NOMO-1 treated with DMSO at 0.1 percent for 48 hours (cell line): ENCODE data around the gene HECW1.
"Not testable (repeated sequence)": the region's sequence is repeated elsewhere in the genome, so short reads cannot be mapped to it uniquely, and the experiment has no call there.

Experiments
- DNase-seq: peaks from one replicate; lab custom pipeline; 2025; ENCODE audit not compliant: unreplicated experiment; lab: John Stamatoyannopoulos, UW

HECW1 gene

DNA sequence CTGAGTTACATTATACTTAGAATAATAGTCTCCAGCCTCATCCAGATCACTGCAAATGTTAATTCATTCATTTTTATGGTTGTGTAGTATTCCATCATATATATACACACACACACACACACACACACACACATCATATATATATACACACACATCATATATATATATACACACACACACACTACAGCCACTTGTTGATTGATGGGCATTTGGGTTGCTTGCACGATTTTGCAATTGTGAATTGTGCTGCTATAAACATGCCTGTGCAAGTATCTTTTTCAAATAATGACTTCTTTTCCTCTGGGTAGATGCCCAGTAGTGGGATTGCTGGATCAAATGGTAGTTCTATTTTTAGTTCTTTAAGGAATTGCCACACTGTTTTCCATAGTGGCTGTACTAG lies 233.2 kb downstream of the HECW1 start:
- DNase-seq: not testable (repeated sequence)

GRCh38 chr7:43351683-43352082 lies 239.2 kb downstream of the HECW1 start:
- DNase-seq: no peak

DNA sequence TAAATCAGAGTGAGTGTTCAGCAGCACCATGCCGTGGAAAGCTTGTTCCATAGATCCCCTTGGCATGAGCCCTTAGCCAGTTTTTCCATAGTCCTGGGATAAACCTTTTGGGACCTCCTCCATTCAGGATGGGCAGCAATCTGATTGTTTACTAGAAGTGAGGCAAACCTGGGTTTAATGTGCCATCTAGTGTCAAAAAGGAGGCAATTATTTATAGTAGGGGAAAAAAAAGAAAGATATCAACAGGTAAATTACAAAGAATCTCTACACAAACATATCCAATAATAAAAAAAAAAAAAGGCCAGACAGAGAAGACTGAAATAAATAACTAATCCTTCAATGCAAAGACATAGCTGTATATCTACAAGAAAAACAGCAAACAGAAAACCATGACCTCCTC lies 241.5 kb downstream of the HECW1 start:
- no peak for DNase-seq

- DNase-seq: no peak
Observed at GRCh38 chr7:43362652-43363034, 250.2 kb downstream of the HECW1 start.

DNA sequence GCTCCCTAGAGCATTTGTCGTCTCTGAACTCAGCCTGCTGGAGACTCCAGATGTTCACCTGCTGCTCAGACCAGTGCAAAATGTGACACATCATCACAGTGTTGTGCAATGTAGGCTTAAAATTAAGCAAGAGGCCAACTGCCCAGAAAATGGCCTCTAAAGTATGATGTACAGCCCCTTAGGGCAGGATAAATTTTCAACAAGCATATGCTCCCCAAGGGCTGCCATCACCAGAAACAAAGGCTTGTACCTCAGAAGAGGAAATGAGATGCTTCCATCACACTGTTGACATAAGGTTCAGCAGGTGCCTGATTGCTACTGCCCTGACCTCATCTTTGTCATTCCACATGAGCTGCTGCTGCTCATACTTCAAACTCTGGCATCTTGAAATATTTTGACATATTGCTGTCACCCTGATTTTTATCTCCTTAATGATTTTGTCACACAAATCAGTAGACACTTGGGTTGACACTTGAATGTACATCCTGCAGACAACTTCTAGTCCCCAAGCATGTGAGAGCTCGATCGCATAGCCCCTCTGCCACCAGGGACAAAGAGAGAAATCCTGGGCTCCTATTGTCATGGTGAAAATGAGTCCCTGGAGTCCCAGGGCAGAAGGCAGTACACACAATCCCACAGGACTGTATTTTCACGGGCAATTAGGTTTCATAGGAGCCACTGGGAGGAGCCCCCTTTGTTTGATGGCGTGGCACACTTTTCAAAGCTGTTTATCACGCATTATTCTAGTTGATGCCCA lies 250.8 kb downstream of the HECW1 start:
- peak; percentile 12 for DNase-seq

DNA sequence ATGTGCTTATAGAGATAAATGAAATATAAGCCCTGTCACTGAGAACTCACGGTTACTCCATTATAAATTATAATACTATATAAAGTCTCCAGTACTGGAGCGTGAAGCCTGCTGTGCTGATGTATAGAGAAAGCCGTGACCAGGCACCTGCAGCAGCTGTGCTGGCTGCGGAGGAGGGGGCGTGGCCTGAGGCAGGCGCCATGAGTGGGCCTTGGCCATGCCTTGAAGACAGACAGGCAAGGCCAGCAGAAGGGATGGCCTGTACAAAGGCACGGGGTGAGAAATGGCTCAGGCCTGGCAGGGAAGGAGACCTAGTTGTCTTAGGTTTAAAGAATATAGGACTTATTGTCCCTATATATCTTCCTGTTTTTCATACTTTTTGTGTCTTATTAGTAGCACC lies 251.9 kb downstream of the HECW1 start:
- DNase-seq: no peak

DNA sequence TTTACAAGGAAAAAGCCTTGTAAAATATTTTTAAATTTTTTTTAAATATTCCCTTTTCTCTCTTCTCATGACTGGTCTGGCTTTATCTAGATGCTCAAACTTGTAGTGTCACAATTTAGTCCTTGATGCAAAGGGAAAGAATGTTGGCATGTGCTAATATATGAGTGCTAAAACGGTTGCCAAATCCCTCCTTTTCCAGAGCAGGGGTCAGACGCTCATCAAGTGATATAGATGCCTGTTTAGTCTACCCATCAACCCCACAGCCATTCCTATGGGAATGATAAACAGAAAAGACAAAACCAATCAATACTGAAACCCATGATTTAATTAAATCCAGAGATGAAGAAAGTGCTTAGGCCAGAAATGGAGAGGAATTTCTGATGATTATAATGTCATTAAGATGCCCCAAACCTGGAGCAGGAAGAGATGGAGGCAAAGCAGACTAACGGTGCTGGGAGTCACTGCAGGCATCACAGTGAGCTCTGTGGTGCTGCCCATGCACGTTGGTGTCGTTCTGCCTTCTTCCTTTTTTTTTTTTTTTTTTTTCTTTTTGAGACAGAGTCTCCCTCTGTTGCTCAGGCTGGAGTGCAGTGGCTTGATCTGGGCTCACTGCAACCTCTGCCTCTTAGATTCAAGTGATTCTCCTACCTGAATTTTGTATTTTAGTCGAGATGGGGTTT lies 260.4 kb downstream of the HECW1 start:
- DNase-seq: no peak

DNA sequence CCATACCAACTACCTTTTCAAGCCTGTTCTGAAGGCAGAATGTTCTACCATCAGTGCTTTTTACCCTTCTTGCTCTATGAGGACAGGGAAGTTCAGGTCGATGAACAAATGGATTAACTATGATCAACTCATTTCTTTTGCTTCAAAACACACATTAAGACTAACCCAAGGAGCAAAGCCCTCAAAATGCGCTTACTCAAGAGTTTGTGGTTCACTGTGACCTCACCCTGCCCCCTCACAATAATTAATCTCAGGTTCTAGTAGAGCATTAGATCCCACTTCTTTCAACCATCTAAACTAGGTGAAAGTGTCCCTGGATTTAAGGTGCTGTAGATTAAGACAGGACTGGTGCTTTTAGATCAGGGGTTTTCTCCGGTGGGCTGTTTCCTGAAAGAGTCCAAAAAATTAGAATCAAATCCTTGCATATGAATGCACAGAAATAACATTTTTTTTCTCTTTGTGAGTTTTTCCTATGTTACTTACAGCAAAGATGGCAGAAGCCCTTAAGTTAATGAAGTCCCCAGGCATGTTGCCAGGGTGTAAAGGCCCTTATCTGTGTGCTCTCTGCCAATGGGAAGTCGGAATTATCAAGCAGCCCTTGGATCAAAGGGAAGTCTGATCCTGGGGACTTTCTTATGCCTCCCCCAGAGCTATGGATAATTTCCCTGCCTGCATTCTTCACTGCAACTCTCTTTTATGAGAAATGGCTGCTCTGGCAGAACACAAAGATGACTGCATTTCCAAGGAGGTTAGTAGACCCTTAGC lies 264.9 kb downstream of the HECW1 start:
- DNase-seq: no peak

DNA sequence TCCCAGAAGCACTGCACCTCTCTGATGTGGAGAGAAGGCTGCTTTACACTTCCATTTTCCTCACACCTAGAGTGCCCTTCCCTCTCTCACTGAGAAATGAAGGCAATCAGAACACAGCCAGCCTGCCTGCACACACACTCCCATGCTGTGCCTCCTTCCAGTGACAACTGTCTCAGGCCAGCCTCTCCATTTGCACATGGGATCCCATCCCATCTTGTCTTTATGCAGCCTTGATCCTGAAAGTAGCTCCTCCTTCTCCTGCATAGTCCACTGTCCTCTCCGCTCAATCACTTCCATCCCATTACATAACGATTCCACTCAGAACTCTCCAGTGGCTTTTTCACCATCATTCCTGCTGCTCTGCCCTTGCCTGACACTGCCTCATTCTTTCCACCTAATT lies 266.8 kb downstream of the HECW1 start:
- no peak for DNase-seq

- DNase-seq: no peak
Observed at GRCh38 chr7:43384616-43385308, 272.3 kb downstream of the HECW1 start.

GRCh38 chr7:43385309-43385680 lies 272.8 kb downstream of the HECW1 start:
- no peak for DNase-seq

GRCh38 chr7:43385856-43386255 lies 273.4 kb downstream of the HECW1 start:
- DNase-seq: no peak

DNA sequence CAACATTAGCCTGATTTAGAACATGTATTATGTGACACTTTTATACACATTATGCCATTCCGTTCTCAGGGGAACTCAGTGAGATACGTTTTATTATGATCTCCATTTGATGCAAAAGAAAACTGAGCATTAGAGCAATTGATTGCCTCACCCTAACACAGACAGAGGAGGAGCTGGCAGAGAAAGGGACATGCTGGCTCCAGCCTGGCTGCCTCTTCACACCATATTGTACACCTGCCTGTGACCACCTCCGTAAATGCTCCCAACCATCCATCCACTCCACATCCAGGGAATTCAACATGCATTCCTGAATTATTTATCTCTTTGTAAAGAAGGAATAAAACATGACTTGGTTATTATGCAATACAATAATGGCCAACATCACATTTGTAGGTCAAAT lies 275.5 kb downstream of the HECW1 start:
- DNase-seq: no peak

DNA sequence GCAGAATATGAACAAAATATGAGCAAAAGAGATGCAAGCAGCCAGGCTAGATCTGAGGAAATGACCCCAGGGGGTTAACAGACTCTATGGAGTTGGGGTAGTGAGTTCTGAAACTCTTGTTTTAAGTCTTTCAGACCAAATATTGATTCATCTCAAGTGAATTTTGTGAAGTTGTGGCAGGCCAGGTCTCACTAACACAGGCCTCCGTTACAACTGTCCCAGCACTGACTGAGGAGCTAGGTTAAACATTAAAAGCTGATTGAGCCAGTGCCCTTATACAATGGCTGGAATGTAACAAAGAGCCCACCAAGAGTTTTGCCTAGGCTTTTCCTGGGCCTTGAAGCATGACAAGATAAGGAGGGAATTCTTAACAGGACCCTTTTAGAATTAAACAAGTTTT lies 278.1 kb downstream of the HECW1 start:
- DNase-seq: no peak

- DNase-seq: no peak
Observed at GRCh38 chr7:43391518-43391917, 279.1 kb downstream of the HECW1 start.

GRCh38 chr7:43392638-43393330 lies 280.3 kb downstream of the HECW1 start:
- no peak for DNase-seq

GRCh38 chr7:43394441-43395130 lies 282.1 kb downstream of the HECW1 start:
- no peak for DNase-seq

DNA sequence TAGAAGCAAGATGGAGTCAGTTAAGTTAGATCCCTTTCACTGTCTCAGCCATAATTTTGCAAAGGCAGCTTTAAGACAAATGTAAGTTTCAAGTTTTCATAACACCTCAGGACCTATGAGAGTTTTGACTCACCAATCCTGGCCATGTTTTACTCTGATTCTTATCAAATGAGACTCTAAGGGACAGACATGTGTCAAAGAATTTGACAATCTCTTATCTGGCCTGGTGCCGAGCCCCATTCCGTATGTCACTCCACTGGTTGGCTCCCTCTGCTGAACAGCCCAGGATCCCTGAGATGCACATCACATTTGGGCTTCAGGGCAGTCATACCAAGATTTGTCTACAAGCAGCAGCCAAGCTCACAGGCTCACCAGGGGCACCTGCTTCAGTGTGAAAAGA lies 282.9 kb downstream of the HECW1 start:
- DNase-seq: no peak

- DNase-seq: no peak
Observed at GRCh38 chr7:43396187-43396740, 283.8 kb downstream of the HECW1 start.

DNA sequence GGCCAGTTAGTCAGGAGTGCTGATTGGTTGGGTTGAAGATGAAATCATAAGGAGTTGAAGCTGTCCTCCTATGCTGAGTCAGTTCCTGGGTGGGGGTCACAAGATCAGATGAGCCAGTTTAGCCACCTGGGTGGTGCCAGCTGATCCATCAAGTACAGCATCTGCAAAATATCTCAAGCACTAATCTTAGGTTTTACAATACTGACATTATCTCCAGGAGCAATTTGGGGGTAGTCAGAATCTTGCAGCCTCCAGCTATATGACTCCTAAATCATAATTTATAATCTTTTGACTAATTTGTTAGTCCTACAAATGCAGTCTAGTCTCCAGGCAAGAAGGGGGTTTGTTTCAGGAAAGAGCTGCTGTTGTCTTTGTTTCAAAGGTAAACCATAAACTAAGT lies 286.4 kb downstream of the HECW1 start:
- no peak for DNase-seq
